GM12892 (cell line): Measurements from ENCODE around the gene NUBPL.
"Not testable (repeated sequence)": the region's sequence is repeated elsewhere in the genome, so short reads cannot be mapped to it uniquely, and the experiment has no call there.

ENCODE experiments used
- DNase-seq: peaks from one replicate; pipeline ENCODE4 v3.0.0; 2011; ENCODE audit not compliant: insufficient read length
- FAIRE-seq: peaks from 2 replicates; lab custom pipeline; 2011; peaks lifted over from hg19 to GRCh38; lab: Jason Lieb, UNC
- POLR2A ChIP-seq: IDR thresholded peaks from 2 replicates; pipeline ENCODE4 v1.6.1; 2011; ENCODE audit warnings: low read depth, low read length, control low read depth
- POLR2AphosphoS5 ChIP-seq: IDR thresholded peaks from 2 replicates; pipeline ENCODE4 v1.6.1; 2011; ENCODE audit warnings: low read depth, low read length, control low read depth
- TAF1 ChIP-seq: IDR thresholded peaks from 2 replicates; pipeline ENCODE4 v1.6.1; 2011; ENCODE audit warnings: low read depth, mild to moderate bottlenecking, control low read depth, low read length, borderline replicate concordance

NUBPL gene

GRCh38 chr14:31806249-31806648 is 245.0 kb downstream of the NUBPL start:
- FAIRE-seq (no peak), DNase-seq (no peak)
- TF ChIP-seq POLR2A = no peak
- no peak for TF ChIP-seq TAF1
- no peak for TF ChIP-seq POLR2AphosphoS5

DNA sequence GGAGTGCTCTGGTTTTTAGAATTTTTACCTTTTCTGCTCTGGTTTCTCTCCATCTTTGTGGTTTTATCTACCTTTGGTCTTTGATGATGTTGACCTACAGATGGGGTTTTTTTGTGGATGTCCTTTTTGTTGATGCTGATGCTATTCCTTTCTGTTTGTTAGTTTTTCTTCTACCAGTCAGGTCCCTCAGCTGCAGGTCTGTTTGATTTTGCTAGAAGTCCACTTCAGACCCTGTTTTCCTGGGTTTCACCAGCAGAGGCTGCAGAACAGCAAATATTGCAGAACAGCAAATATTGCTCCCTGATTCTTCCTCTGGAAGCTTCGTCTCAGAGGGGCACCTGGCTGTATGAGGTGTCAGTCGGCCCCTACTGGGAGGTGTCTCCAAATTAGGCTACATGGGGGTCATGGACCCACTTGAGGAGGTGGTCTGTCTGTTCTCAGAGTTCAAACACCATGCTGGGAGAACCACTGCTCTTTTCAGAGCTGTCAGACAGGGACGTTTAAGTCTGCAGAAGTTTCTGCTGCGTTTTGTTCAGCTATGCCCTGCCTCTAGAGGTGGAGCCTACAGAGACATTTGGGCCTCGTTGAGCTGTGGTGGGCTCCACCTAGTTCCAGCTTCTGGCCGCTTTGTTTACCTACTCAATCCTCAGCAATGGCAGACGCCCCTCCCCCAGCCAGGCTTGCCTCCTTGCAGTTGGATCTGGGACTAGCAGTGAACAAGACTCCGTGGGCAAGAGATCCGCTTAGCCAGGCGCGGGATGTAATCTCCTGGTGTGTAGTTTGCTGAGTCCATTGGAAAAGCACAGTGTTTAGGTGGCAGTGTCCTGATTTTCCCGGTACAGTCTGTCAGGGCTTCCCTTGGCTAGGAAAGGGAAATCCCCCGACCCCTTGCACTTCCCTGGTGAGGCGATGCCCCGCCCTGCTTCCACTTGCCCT is 250.8 kb downstream of the NUBPL start:
- DNase-seq, FAIRE-seq: not testable (repeated sequence)

DNA sequence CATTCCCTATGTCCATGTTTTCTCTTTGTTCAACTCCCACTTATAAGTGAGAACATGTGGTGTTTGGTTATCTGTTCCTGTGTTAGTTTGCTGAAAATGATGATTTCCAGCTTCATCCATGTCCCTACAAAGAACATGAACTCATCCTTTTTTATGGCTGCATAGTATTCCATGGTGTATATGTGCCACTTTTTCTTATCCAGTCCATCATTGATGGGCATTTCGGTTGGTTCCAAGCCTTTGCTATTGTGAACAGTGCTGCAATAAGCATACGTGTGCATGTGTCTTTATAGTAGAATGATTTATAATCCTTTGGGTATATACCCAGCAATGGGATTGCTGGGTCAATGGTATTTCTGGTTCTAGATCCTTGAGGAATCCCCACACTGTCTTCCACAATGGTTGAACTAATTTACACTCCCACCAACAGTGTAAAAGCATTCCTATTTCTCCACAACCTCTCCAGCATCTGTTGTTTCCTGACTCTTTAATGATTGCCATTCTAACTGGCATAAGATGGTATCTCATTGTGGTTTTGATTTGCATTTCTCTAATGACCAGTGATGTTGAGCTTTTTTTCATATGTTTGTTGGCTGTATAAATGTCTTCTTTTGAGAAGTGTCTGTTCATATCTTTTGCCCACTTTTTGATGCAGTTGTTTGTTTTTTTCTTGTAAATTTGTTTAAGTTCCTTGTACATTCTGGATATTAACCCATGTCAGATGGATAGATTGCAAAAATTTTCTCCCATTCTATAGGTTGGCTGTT is 252.7 kb downstream of the NUBPL start:
- not testable (repeated sequence) for FAIRE-seq, DNase-seq

DNA sequence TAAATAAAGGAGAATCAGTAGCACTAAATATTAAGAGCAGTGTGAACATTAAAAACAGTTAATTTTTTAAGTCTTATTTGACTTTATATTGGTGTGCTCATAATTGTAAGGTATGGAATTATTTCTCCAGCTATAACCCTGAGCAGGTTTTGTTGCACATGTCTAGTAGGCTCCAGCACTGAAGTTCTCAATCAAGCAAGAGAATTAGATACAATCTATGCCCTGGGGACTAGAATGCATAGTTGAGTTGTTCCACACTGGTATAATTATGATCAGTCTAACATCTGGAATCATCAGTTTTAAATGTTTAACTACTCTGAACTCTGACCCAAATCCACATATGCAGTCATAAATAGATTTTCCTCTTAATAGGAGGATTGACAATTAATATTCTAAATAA is 258.1 kb downstream of the NUBPL start:
- FAIRE-seq = no peak
- DNase-seq = no peak

GRCh38 chr14:31825459-31825858 is 264.3 kb downstream of the NUBPL start:
- FAIRE-seq = no peak
- DNase-seq = no peak
- TF ChIP-seq POLR2AphosphoS5 (no peak), TAF1 (no peak), POLR2A (no peak)

More for the DNA sequence above, 258.1 kb downstream of the NUBPL start:
- TF ChIP-seq TAF1 (no peak), POLR2AphosphoS5 (no peak), POLR2A (no peak)

DNA sequence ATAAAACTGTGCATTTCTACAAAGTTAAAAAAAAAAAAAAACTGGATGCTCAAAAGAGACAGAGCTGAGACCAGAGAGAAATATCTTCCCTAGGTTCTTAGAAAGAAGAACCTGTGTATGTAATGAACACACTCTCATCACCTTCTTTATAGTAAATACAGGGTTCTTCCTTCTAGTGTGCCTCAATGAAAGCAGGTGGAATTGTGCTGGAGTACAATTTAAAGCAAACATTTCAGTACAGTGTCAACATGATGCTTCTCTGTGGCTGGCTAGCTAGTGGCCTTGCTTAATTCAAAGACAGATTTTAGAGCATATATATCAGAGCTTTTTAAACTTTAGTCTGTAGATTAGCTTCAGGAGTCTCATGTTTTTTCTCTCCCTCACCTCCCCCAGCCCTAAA is 266.1 kb downstream of the NUBPL start:
- FAIRE-seq = no peak
- DNase-seq = no peak
- TF ChIP-seq TAF1 (no peak), POLR2AphosphoS5 (no peak)

GRCh38 chr14:31828946-31829868 is 268.0 kb downstream of the NUBPL start:
- TF ChIP-seq TAF1 (no peak), POLR2AphosphoS5 (no peak)
- DNase-seq (no peak), FAIRE-seq (no peak)

- DNase-seq = no peak
- FAIRE-seq = no peak
- TF ChIP-seq TAF1 (no peak), POLR2A (no peak), POLR2AphosphoS5 (no peak)
Observed at GRCh38 chr14:31834616-31835015, 273.4 kb downstream of the NUBPL start.

DNA sequence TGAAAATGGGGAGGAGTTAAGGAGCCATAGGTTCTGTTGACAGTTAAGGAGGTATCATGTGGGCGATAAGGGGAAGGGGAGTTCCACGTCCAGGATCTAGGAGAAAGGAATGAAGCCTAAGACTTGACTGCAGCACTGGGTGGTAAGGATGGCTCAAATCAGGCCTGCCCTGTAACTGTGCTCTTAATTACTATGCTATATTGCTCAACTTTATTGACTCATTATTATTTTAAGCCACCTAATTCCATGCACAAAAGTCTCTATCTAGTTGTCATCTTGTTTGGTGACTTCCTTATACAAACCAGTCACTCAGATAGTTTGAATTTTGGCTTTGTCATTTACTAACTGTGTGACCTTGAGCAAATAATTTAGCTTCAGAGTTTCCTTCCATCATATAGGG is 273.8 kb downstream of the NUBPL start:
- no peak for DNase-seq

GRCh38 chr14:31837031-31837430 is 275.8 kb downstream of the NUBPL start:
- no peak for FAIRE-seq
- no peak for DNase-seq
- TF ChIP-seq TAF1 = no peak
- TF ChIP-seq POLR2AphosphoS5 = no peak
- no peak for TF ChIP-seq POLR2A

More for the DNA sequence above, 273.8 kb downstream of the NUBPL start:
- TF ChIP-seq TAF1 = no peak
- TF ChIP-seq POLR2AphosphoS5 = no peak
- TF ChIP-seq POLR2A = no peak
- no peak for FAIRE-seq

DNA sequence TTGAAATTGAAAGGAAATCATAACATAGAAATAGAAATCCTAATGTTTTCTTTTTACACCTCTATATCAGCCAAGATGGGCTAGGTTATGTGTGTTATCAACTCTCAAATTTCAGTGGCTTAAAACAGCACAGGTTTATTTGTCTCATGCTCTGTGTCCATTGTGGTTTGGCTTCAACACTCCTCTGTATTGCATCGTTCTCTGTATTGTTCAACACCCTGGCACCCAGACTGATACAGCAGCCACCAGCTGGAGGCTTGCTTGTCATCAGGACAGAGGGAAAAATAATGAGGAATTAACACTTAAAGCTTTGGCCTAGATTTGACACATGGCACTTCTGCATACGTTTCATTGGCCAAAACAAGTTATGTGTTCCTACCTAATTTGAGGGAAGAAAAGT is 281.7 kb downstream of the NUBPL start:
- TF ChIP-seq POLR2A (no peak), TAF1 (no peak), POLR2AphosphoS5 (no peak)
- DNase-seq (no peak), FAIRE-seq (no peak)
